ENCODE data around the gene BRDT. TPM values are rescaled to one million over a fixed set of nuclear protein-coding genes. Genes with fewer than 3 reads are reported as not detected.
A peak's percentile ranks its signal among the peaks of the same experiment; 100 is the strongest.

Gene BRDT
- total and polyA plus RNA-seq, 4 donors, result 0.15 TPM; not detected in 3

- Histone ChIP-seq H3K4me3 (no peak overlapping the region), H3K4me1 (ENCODE audit: control insufficient read depth in 5 of 5, insufficient read depth in 5 of 5, low read length in 5 of 5) (peaks cover 0 to 16% (median 0%) of the 10 kb centered on the region in 5 donors), H3K27ac (ENCODE audit: low read depth in 1 of 2, low read length in 1 of 2) (no peak overlapping the region), H3K9ac (ENCODE audit: insufficient read depth in 1 of 2, low read length in 2 of 2) (peak overlapping the region in 1 of 2 donors; percentile 4), H3K27me3 (ENCODE audit: control insufficient read depth in 3 of 3, insufficient read depth in 3 of 3, low read length in 2 of 3) (no peaks in the 10 kb centered on the region), H3K9me3 (ENCODE audit: control insufficient read depth in 4 of 4, insufficient read depth in 3 of 4, low read length in 3 of 4) (no peaks in the 10 kb centered on the region), H3K36me3 (ENCODE audit: control insufficient read depth in 4 of 4, insufficient read depth in 4 of 4, low read length in 4 of 4) (no peaks in the 10 kb centered on the region)
- TF ChIP-seq CTCF (IDR thresholded peaks at IDR 0.05; ENCODE audit: control extremely low read depth, extremely low read depth), result no peak
- ATAC-seq (ENCODE audit: insufficient read depth, low FRiP score), result no peak
- DNase-seq, result peak; percentile 56 to 64 (median 59)
- 32 to 63% methylated on average over 2 of the region's 2 CpGs for WGBS, 2 donors
Measured at GRCh38 chr1:91929250-91929649, 20.0 kb upstream of the BRDT start.

- H3K36me3 ChIP-seq (ENCODE audit: control insufficient read depth in 4 of 4, insufficient read depth in 4 of 4, low read length in 4 of 4), result no peaks in the 10 kb centered on the region
- H3K27me3 ChIP-seq (ENCODE audit: control insufficient read depth in 3 of 3, insufficient read depth in 3 of 3, low read length in 2 of 3), result no peaks in the 10 kb centered on the region
- no peak overlapping the region for H3K9ac ChIP-seq (ENCODE audit: insufficient read depth in 1 of 2, low read length in 2 of 2)
- WGBS, 2 donors, result 95 to 96% methylated on average over 10 of the region's 10 CpGs
- H3K4me1 ChIP-seq (ENCODE audit: control insufficient read depth in 5 of 5, insufficient read depth in 5 of 5, low read length in 5 of 5), result no peaks in the 10 kb centered on the region
- no peak overlapping the region for H3K27ac ChIP-seq (ENCODE audit: low read depth in 1 of 2, low read length in 1 of 2)
- H3K4me3 ChIP-seq, result no peak overlapping the region
- no peaks in the 10 kb centered on the region for H3K9me3 ChIP-seq (ENCODE audit: control insufficient read depth in 4 of 4, insufficient read depth in 3 of 4, low read length in 3 of 4)
- TF ChIP-seq CTCF (IDR thresholded peaks at IDR 0.05; ENCODE audit: control extremely low read depth, extremely low read depth), result no peak
- ATAC-seq (ENCODE audit: insufficient read depth, low FRiP score) (no peak), DNase-seq (no peak)
Measured at GRCh38 chr1:91937613-91938012, 11.6 kb upstream of the BRDT start.

GRCh38 chr1:91940496-91940895 is 8.7 kb upstream of the BRDT start:
- Histone ChIP-seq H3K36me3 (ENCODE audit: control insufficient read depth in 4 of 4, insufficient read depth in 4 of 4, low read length in 4 of 4) (no peaks in the 10 kb centered on the region), H3K9ac (ENCODE audit: insufficient read depth in 1 of 2, low read length in 2 of 2) (no peak overlapping the region), H3K27ac (ENCODE audit: low read depth in 1 of 2, low read length in 1 of 2) (no peak overlapping the region), H3K4me3 (no peak overlapping the region), H3K9me3 (ENCODE audit: control insufficient read depth in 4 of 4, insufficient read depth in 3 of 4, low read length in 3 of 4) (no peaks in the 10 kb centered on the region), H3K27me3 (ENCODE audit: control insufficient read depth in 3 of 3, insufficient read depth in 3 of 3, low read length in 2 of 3) (no peaks in the 10 kb centered on the region), H3K4me1 (ENCODE audit: control insufficient read depth in 5 of 5, insufficient read depth in 5 of 5, low read length in 5 of 5) (no peaks in the 10 kb centered on the region)
- ATAC-seq (ENCODE audit: insufficient read depth, low FRiP score) (no peak), DNase-seq (no peak)
- no peak for TF ChIP-seq CTCF (IDR thresholded peaks at IDR 0.05; ENCODE audit: control extremely low read depth, extremely low read depth)
- WGBS, 2 donors, result 89 to 90% methylated on average over 3 of the region's 3 CpGs

- no peak for TF ChIP-seq CTCF (IDR thresholded peaks at IDR 0.05; ENCODE audit: control extremely low read depth, extremely low read depth)
- Histone ChIP-seq H3K36me3 (ENCODE audit: control insufficient read depth in 4 of 4, insufficient read depth in 4 of 4, low read length in 4 of 4) (no peaks in the 10 kb centered on the region), H3K4me3 (no peak overlapping the region), H3K4me1 (ENCODE audit: control insufficient read depth in 5 of 5, insufficient read depth in 5 of 5, low read length in 5 of 5) (no peaks in the 10 kb centered on the region), H3K9me3 (ENCODE audit: control insufficient read depth in 4 of 4, insufficient read depth in 3 of 4, low read length in 3 of 4) (no peaks in the 10 kb centered on the region), H3K9ac (ENCODE audit: insufficient read depth in 1 of 2, low read length in 2 of 2) (no peak overlapping the region), H3K27ac (ENCODE audit: low read depth in 1 of 2, low read length in 1 of 2) (no peak overlapping the region), H3K27me3 (ENCODE audit: control insufficient read depth in 3 of 3, insufficient read depth in 3 of 3, low read length in 2 of 3) (no peaks in the 10 kb centered on the region)
- WGBS, 2 donors, result 83 to 93% methylated on average over 3 of the region's 3 CpGs
- ATAC-seq (ENCODE audit: insufficient read depth, low FRiP score), result no peak
- no peak for DNase-seq
Measured at GRCh38 chr1:91944087-91944486, 5.1 kb upstream of the BRDT start.

Measured in lung (tissue), 12 donors.